Trophoblast cell (in vitro differentiated cells and primary cell): ENCODE results near the gene GFPT2.

ENCODE experiments used
- DNase-seq, 2 donors: peaks; one replicate each; pipeline ENCODE4 v3.0.0-alpha.2; 2016
- H2AFZ ChIP-seq: 2 replicates; pipeline ENCODE4 v1.6.1; 2013; ENCODE audit warnings: low read length, moderate library complexity, mild to moderate bottlenecking; ENCODE audit not compliant: insufficient read depth, poor library complexity
- H2AK5ac ChIP-seq: 2 replicates; pipeline ENCODE4 v1.6.1; 2013; ENCODE audit warnings: mild to moderate bottlenecking, low read length
- H2BK120ac ChIP-seq: 2 replicates; pipeline ENCODE4 v1.6.1; 2013; ENCODE audit warnings: low read length, mild to moderate bottlenecking, moderate library complexity; ENCODE audit not compliant: insufficient read depth, poor library complexity
- H2BK12ac ChIP-seq: 2 replicates; pipeline ENCODE4 v1.6.1; 2013; ENCODE audit warnings: mild to moderate bottlenecking, low read length, moderate library complexity
- H2BK5ac ChIP-seq: 2 replicates; pipeline ENCODE4 v1.6.1; 2013; ENCODE audit warnings: low read length, low read depth, moderate library complexity, mild to moderate bottlenecking; ENCODE audit not compliant: poor library complexity
- H3K14ac ChIP-seq: 2 replicates; pipeline ENCODE4 v1.6.1; 2013; ENCODE audit warnings: mild to moderate bottlenecking, low read length
- H3K18ac ChIP-seq: 2 replicates; pipeline ENCODE4 v1.6.1; 2013; ENCODE audit warnings: mild to moderate bottlenecking, low read length
- H3K23ac ChIP-seq: 2 replicates; pipeline ENCODE4 v1.6.1; 2013; ENCODE audit warnings: low read length
- H3K27ac ChIP-seq: 2 replicates; pipeline ENCODE4 v1.5.1; 2013; ENCODE audit warnings: low read depth, mild to moderate bottlenecking, inconsistent platforms, low read length, moderate library complexity
- H3K27me3 ChIP-seq: 2 replicates; pipeline ENCODE4 v1.6.1; 2013; ENCODE audit warnings: inconsistent platforms, mild to moderate bottlenecking, low read length, moderate library complexity; ENCODE audit not compliant: insufficient read depth
- H3K36me3 ChIP-seq, 2 experiments: 1 replicate in 1 of 2; 2 replicates in 1 of 2; pipeline ENCODE4 v1.6.1; 2013; ENCODE audit warnings: low read length in 2 of 2, mild to moderate bottlenecking in 2 of 2, moderate library complexity in 1 of 2; ENCODE audit not compliant: insufficient read depth in 2 of 2, control insufficient read depth in 1 of 2
- H3K4ac ChIP-seq: 2 replicates; pipeline ENCODE4 v1.6.1; 2013; ENCODE audit warnings: low read depth, mild to moderate bottlenecking, low read length, moderate library complexity
- H3K4me1 ChIP-seq, 2 experiments: 1 replicate in 1 of 2; 2 replicates in 1 of 2; pipeline ENCODE4 v1.6.1; 2013; ENCODE audit warnings: low read length in 2 of 2, mild to moderate bottlenecking in 2 of 2, moderate library complexity in 1 of 2; ENCODE audit not compliant: insufficient read depth in 2 of 2, control insufficient read depth in 1 of 2
- H3K4me2 ChIP-seq: 2 replicates; pipeline ENCODE4 v1.6.1; 2013; ENCODE audit warnings: inconsistent platforms, mild to moderate bottlenecking, low read length, moderate library complexity
- H3K4me3 ChIP-seq: 2 replicates; pipeline ENCODE4 v1.5.1; 2013; ENCODE audit warnings: mild to moderate bottlenecking, low read depth, low read length, inconsistent platforms
- H3K79me1 ChIP-seq: one replicate; pipeline ENCODE4 v1.6.1; 2013; ENCODE audit warnings: low read length
- H3K79me2 ChIP-seq: 2 replicates; pipeline ENCODE4 v1.6.1; 2013; ENCODE audit warnings: low read length, mild to moderate bottlenecking; ENCODE audit not compliant: control insufficient read depth, insufficient read depth, poor library complexity
- H3K9ac ChIP-seq: 2 replicates; pipeline ENCODE4 v1.6.1; 2013; ENCODE audit warnings: mild to moderate bottlenecking, low read length
- H3K9me3 ChIP-seq: 2 replicates; pipeline ENCODE4 v1.6.1; 2013; ENCODE audit warnings: low read depth, mild to moderate bottlenecking, control low read depth, inconsistent platforms, low read length; ENCODE audit not compliant: insufficient read depth
- H4K12ac ChIP-seq: 2 replicates; pipeline ENCODE4 v1.6.1; 2013; ENCODE audit warnings: low read depth, mild to moderate bottlenecking, low read length, moderate library complexity
- H4K8ac ChIP-seq: 2 replicates; pipeline ENCODE4 v1.6.1; 2013; ENCODE audit warnings: low read depth, mild to moderate bottlenecking, low read length, moderate library complexity
- H4K91ac ChIP-seq: one replicate; pipeline ENCODE4 v1.6.1; 2013; ENCODE audit warnings: low read depth, mild to moderate bottlenecking, low read length, moderate library complexity
- WGBS: extraction: QIAGEN DNeasy Blood & Tissue Kit; methylation state at CpG from one replicate; pipeline ENCODE4 v1.1.7; 2013; ENCODE audit warnings: missing lambda C conversion rate; ENCODE audit not compliant: insufficient read length, insufficient coverage; ENCODE audit errors: extremely low coverage; 5-methylcytosine and 5-hydroxymethylcytosine counted together

Gene GFPT2

DNA sequence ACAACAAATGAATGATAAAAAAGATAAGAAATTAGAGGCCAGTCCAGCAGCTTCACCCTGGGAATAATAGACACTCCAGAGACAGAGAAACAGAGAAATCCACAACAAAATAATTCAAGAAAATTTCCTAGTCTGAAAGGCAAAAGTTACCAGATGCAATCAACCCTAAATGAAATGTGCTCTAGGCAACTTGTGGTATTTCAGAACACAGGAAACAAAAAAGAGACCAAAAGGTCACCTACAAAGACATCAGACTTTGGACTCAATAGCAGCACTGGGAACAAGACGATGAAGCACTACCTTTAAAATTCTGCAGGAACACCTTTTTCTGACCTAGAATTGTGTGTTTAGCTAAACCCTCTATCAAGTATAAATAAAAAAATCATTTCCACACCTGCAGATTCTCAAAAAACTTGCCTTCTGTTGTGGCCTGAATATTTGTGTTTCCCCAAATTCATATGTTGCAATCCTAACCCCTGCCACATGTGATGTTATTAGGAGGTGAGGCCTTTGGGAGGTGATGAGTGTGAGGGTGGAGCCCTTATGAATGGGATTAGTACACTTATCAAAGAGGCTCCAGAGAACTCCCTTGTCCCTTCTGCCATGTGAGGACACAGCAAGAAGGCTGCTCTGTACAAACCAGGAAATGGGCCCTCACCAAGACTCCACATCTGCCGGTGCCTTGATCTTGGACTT, 55.4 kb downstream of the GFPT2 start:
- Histone ChIP-seq H3K23ac (no peak overlapping the region), H3K4ac (no peak overlapping the region), H3K79me1 (no peaks in the 10 kb centered on the region), H4K91ac (no peak overlapping the region), H2AFZ (no peak overlapping the region), H3K4me1 (peaks cover 0 to 4% of the 10 kb centered on the region in 2 experiments), H3K27ac (no peak overlapping the region), H3K4me3 (no peak overlapping the region), H3K9ac (no peak overlapping the region), H2BK5ac (no peak overlapping the region), H3K27me3 (no peaks in the 10 kb centered on the region), H2AK5ac (no peak overlapping the region), H3K9me3 (no peaks in the 10 kb centered on the region), H2BK12ac (no peak overlapping the region), H4K12ac (no peak overlapping the region), H3K14ac (no peak overlapping the region), H2BK120ac (no peak overlapping the region), H3K36me3 (no peaks in the 10 kb centered on the region), H3K79me2 (no peaks in the 10 kb centered on the region), H3K4me2 (no peak overlapping the region), H3K18ac (no peak overlapping the region), H4K8ac (no peak overlapping the region)
- whole genome bisulfite sequencing = no CpG with 5 or more reads among the region's 2 CpGs
- peak in 1 of 2 donors; percentile 18 for DNase-seq

DNA sequence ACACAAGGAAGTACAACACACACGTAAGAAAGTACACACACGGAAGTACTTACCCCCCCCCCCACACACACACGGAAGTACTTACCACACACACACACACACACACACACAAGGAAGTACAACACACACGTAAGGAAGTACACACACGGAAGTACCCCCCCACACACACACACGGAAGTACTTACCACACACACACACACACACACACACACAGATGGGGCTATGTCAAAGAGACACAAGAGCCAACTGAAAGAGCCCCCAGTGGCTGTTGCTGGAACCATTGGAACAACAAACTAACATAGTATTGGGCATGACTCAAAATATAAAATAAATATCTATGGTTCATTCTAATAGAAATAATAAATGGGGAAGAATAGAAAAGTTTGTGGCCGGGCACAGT, 56.4 kb downstream of the GFPT2 start:
- Histone ChIP-seq H3K4me2 (no peak overlapping the region), H3K79me2 (peaks cover 6% of the 10 kb centered on the region), H3K27ac (no peak overlapping the region), H3K79me1 (peaks cover 7% of the 10 kb centered on the region), H2BK5ac (no peak overlapping the region), H2AK5ac (no peak overlapping the region), H3K23ac (no peak overlapping the region), H2AFZ (no peak overlapping the region), H4K91ac (peak overlapping the region; percentile 17), H3K18ac (no peak overlapping the region), H3K9me3 (no peaks in the 10 kb centered on the region), H3K36me3 (no peaks in the 10 kb centered on the region), H3K4me1 (peaks cover 0 to 4% of the 10 kb centered on the region in 2 experiments), H4K8ac (no peak overlapping the region), H3K9ac (no peak overlapping the region), H3K4me3 (no peak overlapping the region), H3K14ac (no peak overlapping the region), H4K12ac (no peak overlapping the region), H2BK12ac (no peak overlapping the region), H3K4ac (no peak overlapping the region), H2BK120ac (no peak overlapping the region), H3K27me3 (no peaks in the 10 kb centered on the region)
- no peak for DNase-seq
- WGBS = no CpG with 5 or more reads among the region's 7 CpGs

DNA sequence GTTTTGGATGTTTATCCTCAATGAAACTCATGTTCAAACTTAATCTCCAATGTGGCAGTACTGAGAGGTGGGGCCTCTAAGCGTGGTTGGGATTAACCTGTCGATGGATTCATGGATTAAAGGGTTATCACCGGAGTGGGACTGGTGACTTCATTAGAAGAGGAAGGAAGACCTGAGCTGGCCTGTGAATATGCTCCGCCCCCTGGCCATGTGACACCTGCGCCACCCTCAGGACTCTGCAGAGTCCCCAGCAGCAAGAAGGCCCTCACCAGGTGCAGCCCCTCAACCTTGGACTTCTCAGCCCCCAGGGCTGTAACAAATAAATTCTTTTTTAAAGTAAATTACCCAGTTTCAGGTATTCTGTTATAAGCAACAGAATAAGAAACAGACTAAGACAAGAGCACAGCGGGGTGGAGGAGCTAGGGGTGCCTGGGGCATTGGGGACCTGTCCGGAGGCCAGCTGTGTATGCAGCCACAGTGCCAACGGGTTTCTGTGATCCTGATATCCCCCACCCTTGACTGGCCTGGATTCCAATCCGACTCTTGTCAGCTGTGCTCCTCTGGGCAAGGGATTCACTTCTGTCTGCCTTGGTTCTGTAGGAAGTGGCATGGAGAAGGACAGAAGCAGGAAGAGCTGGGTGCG, 58.1 kb downstream of the GFPT2 start:
- H3K27me3 ChIP-seq = no peaks in the 10 kb centered on the region
- no peaks in the 10 kb centered on the region for H3K36me3 ChIP-seq
- H3K18ac ChIP-seq = no peak overlapping the region
- H4K91ac ChIP-seq = no peak overlapping the region
- H3K14ac ChIP-seq = no peak overlapping the region
- no peak overlapping the region for H2BK5ac ChIP-seq
- H3K27ac ChIP-seq = no peak overlapping the region
- no peak overlapping the region for H4K8ac ChIP-seq
- peaks cover 1 to 10% of the 10 kb centered on the region in 2 experiments for H3K4me1 ChIP-seq
- no peak overlapping the region for H4K12ac ChIP-seq
- H3K4me3 ChIP-seq = no peak overlapping the region
- H3K23ac ChIP-seq = no peak overlapping the region
- no peak overlapping the region for H2BK12ac ChIP-seq
- H3K79me2 ChIP-seq = peaks cover 11% of the 10 kb centered on the region
- H3K4me2 ChIP-seq = no peak overlapping the region
- no peak overlapping the region for H3K4ac ChIP-seq
- no peaks in the 10 kb centered on the region for H3K9me3 ChIP-seq
- WGBS = no CpG with 5 or more reads among the region's 10 CpGs
- H2AFZ ChIP-seq = no peak overlapping the region
- H3K9ac ChIP-seq = no peak overlapping the region
- no peak for DNase-seq
- H2BK120ac ChIP-seq = no peak overlapping the region
- peaks cover 9% of the 10 kb centered on the region for H3K79me1 ChIP-seq
- H2AK5ac ChIP-seq = no peak overlapping the region

GRCh38 chr5:180294411-180294810, 58.7 kb downstream of the GFPT2 start:
- Histone ChIP-seq H3K36me3 (no peaks in the 10 kb centered on the region), H3K27me3 (no peaks in the 10 kb centered on the region), H3K79me1 (peaks cover 9% of the 10 kb centered on the region), H4K8ac (no peak overlapping the region), H4K91ac (no peak overlapping the region), H3K4ac (no peak overlapping the region), H3K4me2 (no peak overlapping the region), H3K9me3 (no peaks in the 10 kb centered on the region), H3K27ac (no peak overlapping the region), H3K23ac (no peak overlapping the region), H3K79me2 (peaks cover 11% of the 10 kb centered on the region), H3K18ac (no peak overlapping the region), H3K14ac (no peak overlapping the region), H2BK5ac (no peak overlapping the region), H2BK12ac (no peak overlapping the region), H3K4me3 (no peak overlapping the region), H2BK120ac (no peak overlapping the region), H4K12ac (no peak overlapping the region), H2AK5ac (no peak overlapping the region), H3K4me1 (peaks cover 6 to 15% of the 10 kb centered on the region in 2 experiments), H2AFZ (no peak overlapping the region), H3K9ac (no peak overlapping the region)
- DNase-seq = no peak
- no CpG with 5 or more reads among the region's 7 CpGs for WGBS
